ENCODE results near the gene ASB2. TPM values are rescaled to one million over a fixed set of nuclear protein-coding genes. Genes with fewer than 3 reads are reported as not detected.

Gene ASB2
- total RNA-seq, 1 experiment from 2014 or later, result 1.8 TPM

GRCh38 chr14:93962701-93963601, 13.4 kb downstream of the ASB2 start:
- DNase-seq (ENCODE audit: low read depth), result peak; percentile 67

DNA sequence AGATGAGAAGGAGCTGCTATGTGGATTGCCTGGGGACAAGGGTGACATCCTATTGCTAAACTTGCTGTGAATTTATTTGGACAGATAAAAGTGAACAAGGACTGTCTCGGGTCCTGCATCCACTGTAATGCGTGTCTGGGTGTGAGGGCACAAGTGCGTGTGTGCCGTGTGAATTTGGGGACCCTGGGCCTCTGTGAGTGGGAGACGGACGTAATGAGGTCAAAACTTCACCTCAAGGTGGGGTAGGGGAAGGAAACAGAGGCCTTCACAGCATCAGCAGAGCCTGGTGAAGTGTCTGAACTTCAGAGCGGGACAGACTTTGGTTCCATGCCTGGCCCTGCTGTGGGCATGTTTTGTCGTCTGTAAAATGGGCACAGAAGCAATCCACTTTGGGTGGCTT, 14.8 kb downstream of the ASB2 start:
- DNase-seq (ENCODE audit: low read depth), result no peak

GRCh38 chr14:93960774-93961438, 15.5 kb downstream of the ASB2 start:
- DNase-seq (ENCODE audit: low read depth), result no peak

DNA sequence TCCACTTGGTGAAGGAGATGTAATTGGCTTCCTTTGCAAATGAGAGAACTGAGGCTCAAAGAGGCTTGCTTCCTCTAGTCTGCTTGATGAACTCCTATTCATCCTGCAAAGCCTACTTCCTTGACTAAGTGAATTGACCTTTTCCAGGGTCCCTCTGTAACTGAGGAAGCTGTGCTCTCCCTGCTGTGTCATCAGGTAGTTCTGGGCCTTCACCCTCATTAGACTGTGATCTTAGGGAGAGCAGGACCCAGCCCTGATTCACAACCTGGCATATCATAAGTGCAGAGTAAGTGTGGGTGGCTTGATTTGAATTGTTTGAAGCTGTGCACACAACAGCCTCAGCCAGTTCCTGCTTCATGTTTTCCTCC, 16.3 kb downstream of the ASB2 start:
- peak; percentile 64 for DNase-seq (ENCODE audit: low read depth)

- DNase-seq (ENCODE audit: low read depth), result peak; percentile 99
Measured at GRCh38 chr14:93959239-93960107, 16.9 kb downstream of the ASB2 start.

- DNase-seq (ENCODE audit: low read depth), result no peak
Measured at GRCh38 chr14:93958567-93959238, 17.7 kb downstream of the ASB2 start.

DNA sequence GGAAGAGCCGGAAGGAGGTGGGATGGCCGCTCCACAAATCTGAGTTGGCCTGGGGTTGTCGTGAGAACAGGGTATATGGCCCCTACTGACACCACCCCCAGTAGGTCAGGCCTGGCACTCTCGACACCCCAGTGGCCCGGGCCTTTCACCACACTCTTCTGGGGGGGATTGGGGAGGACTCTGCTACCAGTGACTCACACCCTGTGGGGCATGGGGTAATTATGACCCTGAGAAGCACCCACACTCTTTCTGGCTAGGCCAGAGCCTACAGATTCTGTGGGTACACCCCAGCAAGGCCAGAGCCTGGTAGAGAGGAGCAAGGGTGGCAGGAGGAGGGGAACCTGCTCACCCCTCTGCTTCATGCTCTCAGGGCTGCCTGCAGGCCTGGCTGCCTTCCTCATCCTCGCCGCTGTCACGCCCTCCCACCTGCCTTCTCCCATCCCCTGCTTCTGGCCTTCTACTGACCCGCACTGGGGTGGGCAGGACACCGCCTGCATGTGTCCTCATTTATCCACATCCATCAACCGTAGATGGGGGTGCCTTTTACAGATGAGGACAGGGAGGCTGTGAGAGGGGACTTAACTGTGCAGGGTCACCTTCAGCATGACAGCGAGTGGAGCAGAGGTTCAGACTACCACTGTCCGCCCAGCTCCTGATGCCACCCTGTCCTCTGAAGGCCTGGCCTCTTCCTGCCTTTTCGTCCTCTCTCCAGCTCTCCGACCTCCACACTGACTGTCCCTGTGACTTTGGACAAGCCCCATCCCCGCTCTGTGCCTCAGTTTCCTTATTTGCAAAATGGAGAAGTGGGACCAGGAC, 18.4 kb downstream of the ASB2 start:
- DNase-seq (ENCODE audit: low read depth), result no peak

- DNase-seq (ENCODE audit: low read depth), result no peak
Measured at GRCh38 chr14:93957333-93957710, 19.0 kb downstream of the ASB2 start.

- DNase-seq (ENCODE audit: low read depth), result no peak
Measured at GRCh38 chr14:93956514-93957332, 19.6 kb downstream of the ASB2 start.

DNA sequence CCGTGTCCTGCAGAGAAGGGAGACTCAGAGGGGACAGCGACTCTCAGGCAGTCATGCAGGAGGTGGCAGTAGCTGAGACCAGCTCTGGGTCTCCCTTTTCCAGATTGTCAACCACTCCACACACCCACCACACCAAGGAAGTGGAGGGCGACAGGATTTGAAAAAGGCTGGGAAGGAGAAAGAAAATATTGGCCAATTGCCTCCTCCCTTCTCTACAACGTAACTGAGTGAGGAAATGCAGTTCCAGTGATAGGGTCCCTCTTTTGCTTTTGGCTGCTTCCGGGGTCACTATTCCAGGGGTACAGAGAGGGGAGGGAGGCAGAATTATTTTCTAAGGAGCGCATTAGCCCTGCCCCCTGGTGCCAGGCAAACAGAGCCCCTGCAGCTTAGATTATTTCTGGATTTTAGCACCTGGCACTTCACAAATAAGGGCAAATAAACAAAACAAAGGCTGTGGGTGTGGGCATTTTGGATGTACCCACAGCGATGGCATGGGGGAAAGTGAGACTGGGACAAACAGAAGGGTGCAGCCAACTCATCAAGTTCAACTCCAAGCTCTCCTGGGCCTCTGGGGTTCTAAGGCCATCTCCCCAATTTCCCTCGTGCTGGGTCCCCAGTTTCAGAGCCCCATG, 20.4 kb downstream of the ASB2 start:
- no peak for DNase-seq (ENCODE audit: low read depth)

- no peak for DNase-seq (ENCODE audit: low read depth)
Measured at GRCh38 chr14:93954900-93955849, 21.2 kb downstream of the ASB2 start.

DNA sequence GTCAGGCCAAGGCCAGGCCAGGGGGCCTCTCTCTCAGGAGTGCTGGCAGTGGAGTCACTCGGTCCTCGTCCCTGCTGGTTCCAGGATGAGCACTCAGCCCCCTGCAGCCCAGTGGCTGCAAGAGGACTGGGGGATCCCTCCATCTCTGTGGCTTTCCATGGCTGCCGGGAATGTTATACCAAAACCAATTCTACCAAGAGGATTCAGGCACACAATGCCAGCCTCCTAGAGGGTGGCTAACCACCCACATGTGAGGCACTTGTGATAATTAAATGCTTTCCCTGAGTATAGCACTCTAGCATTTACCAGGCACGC, 21.9 kb downstream of the ASB2 start:
- no peak for DNase-seq (ENCODE audit: low read depth)

- DNase-seq (ENCODE audit: low read depth), result no peak
Measured at GRCh38 chr14:93953739-93954515, 22.4 kb downstream of the ASB2 start.

DNA sequence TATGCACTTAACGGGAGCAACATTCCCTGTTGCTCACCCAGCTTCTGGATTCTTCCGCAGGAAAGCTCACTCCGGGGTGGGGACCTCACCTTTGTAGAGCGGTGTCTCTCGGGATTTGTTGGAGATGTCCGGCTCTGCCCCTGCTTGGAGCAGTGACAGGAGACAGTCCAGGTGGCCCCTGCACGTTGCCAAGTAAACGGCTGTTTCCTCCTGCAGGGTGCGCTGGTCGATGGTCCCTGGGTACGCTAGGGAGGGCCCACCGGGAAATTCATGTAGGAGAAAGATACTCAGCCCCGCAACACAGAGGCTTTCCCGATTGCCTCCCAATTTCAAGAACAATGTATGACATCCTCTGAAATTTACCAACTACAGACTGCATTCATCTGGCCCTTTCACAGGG, 23.1 kb downstream of the ASB2 start:
- no peak for DNase-seq (ENCODE audit: low read depth)

- DNase-seq (ENCODE audit: low read depth), result no peak
Measured at GRCh38 chr14:93952829-93953228, 23.5 kb downstream of the ASB2 start.

GRCh38 chr14:93951635-93952540, 24.5 kb downstream of the ASB2 start:
- peak; percentile 53 for DNase-seq (ENCODE audit: low read depth)
